Bronchial epithelial cell (primary cell): Measurements from ENCODE around the gene SCYL2. TPM values are rescaled to one million over a fixed set of nuclear protein-coding genes. Genes with fewer than 3 reads are reported as not detected.
"Not testable (repeated sequence)": the region's sequence is repeated elsewhere in the genome, so short reads cannot be mapped to it uniquely, and the experiment has no call there.

Source experiments
- DNase-seq: peaks from one replicate; pipeline ENCODE4 v3.0.0-alpha.2; 2010; ENCODE audit warnings: low read depth
- FAIRE-seq: peaks from 2 replicates; lab custom pipeline; 2011; peaks lifted over from hg19 to GRCh38; lab: Jason Lieb, UNC
- H3K27me3 ChIP-seq: 2 replicates; pipeline ENCODE4 v1.5.1; 2011; ENCODE audit warnings: low read length; ENCODE audit not compliant: control insufficient read depth, insufficient read depth
- H3K36me3 ChIP-seq: 2 replicates; pipeline ENCODE4 v1.5.1; 2011; ENCODE audit warnings: low read length; ENCODE audit not compliant: control insufficient read depth, insufficient read depth
- H3K4me3 ChIP-seq: 2 replicates; pipeline ENCODE4 v1.5.1; 2011; ENCODE audit warnings: mild to moderate bottlenecking, low read depth, low read length, control low read depth
- total RNA-seq: library from RNA; depleted of rRNA; stranded (reverse); fragments of >200 nt; gene quantifications from 2 replicates; pipeline ENCODE4 v1.2.1, GENCODE V29; 2014
- TF ChIP-seq, protein P1 (sequence below): IDR thresholded peaks from 2 replicates; pipeline ENCODE4 v1.5.1; 2011; ENCODE audit warnings: mild to moderate bottlenecking, moderate library complexity, low read length, control low read depth, inconsistent platforms; ENCODE audit not compliant: insufficient read depth, severe bottlenecking

SCYL2 gene
- total RNA-seq, 1 donor from 2014 or later = 29.5 TPM

DNA sequence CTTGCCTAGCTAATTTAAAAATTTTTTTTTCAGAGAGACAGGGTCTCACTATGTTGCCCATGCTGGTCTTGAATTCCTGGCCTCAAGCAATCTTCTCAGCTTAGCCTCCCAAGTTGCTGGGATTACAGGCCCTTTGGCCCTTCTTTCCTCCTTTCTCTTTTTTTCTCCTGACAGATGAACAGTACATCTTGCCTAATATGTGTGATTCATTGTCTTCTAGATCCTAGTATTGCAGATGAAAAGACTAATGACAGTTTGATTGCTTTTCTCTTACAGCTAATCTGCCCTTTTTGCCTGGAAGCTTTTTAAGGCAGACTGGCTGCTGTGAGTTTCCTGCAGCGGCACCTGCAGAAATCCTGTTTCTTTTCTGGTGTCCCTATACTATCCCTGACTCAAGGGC, 12.1 kb upstream of the SCYL2 start:
- TF ChIP-seq, protein P1, sequence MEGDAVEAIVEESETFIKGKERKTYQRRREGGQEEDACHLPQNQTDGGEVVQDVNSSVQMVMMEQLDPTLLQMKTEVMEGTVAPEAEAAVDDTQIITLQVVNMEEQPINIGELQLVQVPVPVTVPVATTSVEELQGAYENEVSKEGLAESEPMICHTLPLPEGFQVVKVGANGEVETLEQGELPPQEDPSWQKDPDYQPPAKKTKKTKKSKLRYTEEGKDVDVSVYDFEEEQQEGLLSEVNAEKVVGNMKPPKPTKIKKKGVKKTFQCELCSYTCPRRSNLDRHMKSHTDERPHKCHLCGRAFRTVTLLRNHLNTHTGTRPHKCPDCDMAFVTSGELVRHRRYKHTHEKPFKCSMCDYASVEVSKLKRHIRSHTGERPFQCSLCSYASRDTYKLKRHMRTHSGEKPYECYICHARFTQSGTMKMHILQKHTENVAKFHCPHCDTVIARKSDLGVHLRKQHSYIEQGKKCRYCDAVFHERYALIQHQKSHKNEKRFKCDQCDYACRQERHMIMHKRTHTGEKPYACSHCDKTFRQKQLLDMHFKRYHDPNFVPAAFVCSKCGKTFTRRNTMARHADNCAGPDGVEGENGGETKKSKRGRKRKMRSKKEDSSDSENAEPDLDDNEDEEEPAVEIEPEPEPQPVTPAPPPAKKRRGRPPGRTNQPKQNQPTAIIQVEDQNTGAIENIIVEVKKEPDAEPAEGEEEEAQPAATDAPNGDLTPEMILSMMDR = no peak
- peak; percentile 66 for DNase-seq
- FAIRE-seq = no peak

DNA sequence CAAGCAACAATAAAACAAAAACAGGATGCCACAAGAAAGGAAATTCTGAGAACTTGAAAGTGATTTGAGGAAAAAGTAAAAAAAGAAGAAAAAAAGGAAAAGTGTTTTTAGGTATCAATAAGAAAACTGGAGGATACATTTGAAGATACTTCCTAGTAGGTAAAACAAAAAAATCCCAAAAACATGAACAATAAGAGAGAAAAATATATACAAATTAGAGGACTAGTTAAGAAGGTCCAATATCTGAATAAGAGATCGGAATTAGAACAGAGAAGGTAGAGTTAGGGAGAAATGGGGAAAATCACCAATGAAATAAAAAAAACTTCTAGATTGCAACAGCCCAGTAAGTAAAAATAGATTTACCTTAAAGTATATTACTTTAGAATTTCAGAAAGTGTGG, 8.8 kb upstream of the SCYL2 start:
- no peak overlapping the region for H3K4me3 ChIP-seq
- H3K27me3 ChIP-seq = no peaks in the 10 kb centered on the region
- no peaks in the 10 kb centered on the region for H3K36me3 ChIP-seq
- TF ChIP-seq, protein P1 = no peak
- DNase-seq (no peak), FAIRE-seq (no peak)

More for the DNA sequence above, 12.1 kb upstream of the SCYL2 start:
- no peaks in the 10 kb centered on the region for H3K36me3 ChIP-seq
- no peaks in the 10 kb centered on the region for H3K27me3 ChIP-seq
- no peak overlapping the region for H3K4me3 ChIP-seq

DNA sequence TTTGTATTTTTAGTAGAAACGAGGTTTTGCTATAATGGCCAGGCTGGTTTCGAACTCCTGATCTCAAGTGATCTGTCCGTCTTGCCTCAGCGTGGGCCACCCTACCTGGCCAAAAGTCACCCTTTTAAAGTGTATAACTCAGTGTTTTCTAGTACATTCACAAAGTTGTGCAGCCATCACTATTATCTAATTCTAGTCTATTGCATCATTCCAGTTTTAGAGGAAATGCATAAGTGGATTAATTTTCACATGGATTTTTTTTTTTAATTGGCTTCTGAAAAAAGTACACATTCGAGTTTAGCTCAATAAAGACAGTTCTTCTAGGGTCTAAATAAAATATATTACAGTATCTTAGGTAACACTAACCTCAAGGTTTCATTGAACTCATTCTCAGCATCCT, 3.8 kb upstream of the SCYL2 start:
- FAIRE-seq = no peak
- TF ChIP-seq, protein P1 = no peak
- Histone ChIP-seq H3K27me3 (no peaks in the 10 kb centered on the region), H3K36me3 (no peaks in the 10 kb centered on the region), H3K4me3 (no peak overlapping the region)
- DNase-seq = no peak

DNA sequence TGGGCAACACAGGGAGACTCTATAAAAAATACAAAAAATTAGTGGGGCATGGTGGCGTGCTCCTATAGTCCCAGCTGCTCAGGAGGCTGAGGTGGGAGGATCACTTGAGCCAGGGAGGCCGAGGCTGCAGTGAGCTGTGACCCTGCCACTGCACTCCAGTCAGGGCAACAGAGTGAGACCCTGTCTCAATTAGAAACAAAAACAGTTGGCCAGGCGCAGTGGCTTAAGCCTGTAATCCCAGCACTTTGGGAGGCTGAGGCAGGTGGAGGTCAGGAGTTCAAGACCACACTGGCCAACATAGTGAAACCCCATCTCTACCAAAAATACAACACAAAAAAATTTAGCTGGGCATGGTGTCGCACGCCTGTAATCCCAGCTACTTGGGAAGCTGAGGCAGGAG, 1.9 kb upstream of the SCYL2 start:
- not testable (repeated sequence) for H3K27me3 ChIP-seq, H3K36me3 ChIP-seq, H3K4me3 ChIP-seq, DNase-seq, FAIRE-seq

DNA sequence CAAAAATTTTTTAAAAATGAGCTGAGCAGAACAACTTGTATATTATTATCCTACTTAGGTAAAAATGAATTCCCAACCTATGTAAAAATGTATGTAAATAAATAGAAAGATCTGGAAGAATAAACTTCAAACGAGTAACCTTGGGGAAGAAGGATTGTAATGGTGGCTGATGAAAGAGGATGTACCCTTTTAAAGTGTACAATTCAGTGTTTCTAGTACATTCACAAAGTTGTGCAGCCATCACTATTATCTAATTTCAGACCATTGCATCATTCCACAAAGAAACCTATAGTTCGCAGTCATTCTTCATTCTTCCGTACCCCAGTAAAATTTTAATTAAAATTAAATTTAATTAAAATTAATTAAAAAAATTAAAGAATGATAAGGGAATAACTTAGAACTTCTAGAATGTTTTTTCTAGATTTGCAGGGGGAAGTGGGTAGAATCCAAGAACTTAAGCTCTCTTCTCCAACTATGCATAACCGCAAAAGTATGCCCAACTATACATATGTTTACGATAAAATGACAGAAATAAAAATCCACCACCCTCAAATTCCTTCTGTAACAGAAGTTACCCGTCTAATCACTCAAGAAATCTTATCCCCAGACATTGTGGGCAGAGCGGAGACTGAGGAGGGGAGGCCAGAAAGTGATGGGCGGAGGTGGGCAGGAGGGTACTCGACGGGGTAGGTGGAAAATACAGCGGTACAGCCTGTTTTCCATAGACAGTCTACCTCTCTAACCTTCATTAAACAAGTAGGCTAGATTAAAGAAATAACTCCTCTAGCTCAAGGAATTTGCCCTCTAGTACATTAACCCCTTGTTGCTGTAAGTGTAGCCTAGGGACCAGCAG, 1.0 kb upstream of the SCYL2 start:
- Histone ChIP-seq H3K27me3 (no peaks in the 10 kb centered on the region), H3K36me3 (no peaks in the 10 kb centered on the region), H3K4me3 (peak overlapping the region; percentile 75)
- TF ChIP-seq, protein P1 = no peak
- no peak for DNase-seq
- no peak for FAIRE-seq

DNA sequence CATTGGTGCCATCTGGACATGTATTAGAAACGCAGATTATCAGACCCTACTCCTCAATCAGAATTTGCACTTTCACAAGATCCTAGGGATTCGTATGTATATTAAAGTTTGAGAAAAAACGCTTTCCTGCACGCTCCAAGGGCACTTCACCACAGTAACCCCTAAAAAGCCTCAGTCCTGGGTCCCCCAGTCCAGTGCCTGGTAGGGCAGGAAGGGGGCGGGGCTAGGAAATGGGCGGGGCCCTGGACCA, 467 bp upstream of the SCYL2 start:
- peak overlapping the region; percentile 75 for H3K4me3 ChIP-seq
- H3K36me3 ChIP-seq = no peaks in the 10 kb centered on the region
- DNase-seq = no peak
- TF ChIP-seq, protein P1 = no peak
- no peak for FAIRE-seq
- H3K27me3 ChIP-seq = no peaks in the 10 kb centered on the region
